Cardiac muscle cell (in vitro differentiated cells and primary cell): ENCODE data around the gene MATN3. TPM values are rescaled to one million over a fixed set of nuclear protein-coding genes. Genes with fewer than 3 reads are reported as not detected.

Experiments
- DNase-seq, 2 donors: peaks; one replicate each; pipeline versions ENCODE4 v3.0.0 to v3.0.0-alpha.2; 2010 to 2017; ENCODE audit warnings: low read depth in 1 of 2, low spot score in 1 of 2
- H3K27ac ChIP-seq: fragments of 200-600 bp; sonication (generic); 2 replicates; pipeline ENCODE4 v1.5.1; 2016
- H3K27me3 ChIP-seq: fragments of 200-600 bp; sonication (generic); 2 replicates; pipeline ENCODE4 v1.6.0; 2016; ENCODE audit warnings: control low read depth
- H3K36me3 ChIP-seq: fragments of 200-600 bp; sonication (generic); 2 replicates; pipeline ENCODE4 v1.5.1; 2016; ENCODE audit warnings: control low read depth
- H3K4me1 ChIP-seq: fragments of 200-600 bp; sonication (generic); 2 replicates; pipeline ENCODE4 v1.8.1; 2017; ENCODE audit warnings: low read depth, mild to moderate bottlenecking, mixed run types
- H3K4me3 ChIP-seq: fragments of 200-600 bp; sonication (generic); 2 replicates; pipeline ENCODE4 v1.5.1; 2016; ENCODE audit warnings: mild to moderate bottlenecking
- H3K9me3 ChIP-seq: fragments of 200-600 bp; sonication (generic); 2 replicates; pipeline ENCODE4 v1.5.1; 2017; ENCODE audit warnings: low read depth, mild to moderate bottlenecking, control low read depth
- polyA plus RNA-seq: library from polyadenylated mRNA; unstranded; fragments of >200 nt; fragmentation: Nextera tagmentation; extraction: Ambion mirVana; gene quantifications from 2 replicates; pipeline ENCODE4 v1.2.1, GENCODE V29; 2016
- total RNA-seq: library from RNA; depleted of rRNA; stranded (reverse); fragments of >200 nt; gene quantifications from 2 replicates; pipeline ENCODE4 v1.2.3, GENCODE V29; 2016
- TF ChIP-seq, protein P1 (sequence below): IDR thresholded peaks from 2 replicates; pipeline ENCODE4 v1.5.1; 2012; ENCODE audit warnings: low read depth, mild to moderate bottlenecking, low read length

Gene MATN3
- total and polyA plus RNA-seq, 2 experiments from 2014 or later, result 3.8 to 4.8 TPM

DNA sequence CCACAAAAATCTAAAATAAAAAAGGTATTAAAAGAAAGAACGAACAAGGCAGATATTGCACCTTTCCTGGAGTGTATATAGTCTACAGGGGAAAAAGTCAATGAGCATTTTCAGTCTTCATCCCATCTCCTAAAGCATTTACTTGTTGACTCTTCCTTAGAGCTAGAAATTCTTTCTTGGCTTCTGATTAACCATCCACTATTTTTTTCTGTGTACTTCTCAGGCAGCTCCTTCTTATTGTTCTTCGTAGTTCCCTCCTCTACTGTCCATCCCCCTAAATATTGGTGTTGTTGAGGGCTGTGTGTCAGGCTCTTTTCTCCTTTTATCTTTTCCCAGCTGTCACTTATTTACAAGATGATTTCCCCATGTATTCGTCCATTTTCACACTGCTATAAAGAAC, 42.5 kb upstream of the MATN3 start:
- DNase-seq, result no peak
- Histone ChIP-seq H3K4me3 (no peak overlapping the region), H3K27me3 (no peaks in the 10 kb centered on the region), H3K27ac (no peak overlapping the region), H3K4me1 (no peaks in the 10 kb centered on the region), H3K9me3 (no peaks in the 10 kb centered on the region), H3K36me3 (no peaks in the 10 kb centered on the region)
- TF ChIP-seq, protein P1, sequence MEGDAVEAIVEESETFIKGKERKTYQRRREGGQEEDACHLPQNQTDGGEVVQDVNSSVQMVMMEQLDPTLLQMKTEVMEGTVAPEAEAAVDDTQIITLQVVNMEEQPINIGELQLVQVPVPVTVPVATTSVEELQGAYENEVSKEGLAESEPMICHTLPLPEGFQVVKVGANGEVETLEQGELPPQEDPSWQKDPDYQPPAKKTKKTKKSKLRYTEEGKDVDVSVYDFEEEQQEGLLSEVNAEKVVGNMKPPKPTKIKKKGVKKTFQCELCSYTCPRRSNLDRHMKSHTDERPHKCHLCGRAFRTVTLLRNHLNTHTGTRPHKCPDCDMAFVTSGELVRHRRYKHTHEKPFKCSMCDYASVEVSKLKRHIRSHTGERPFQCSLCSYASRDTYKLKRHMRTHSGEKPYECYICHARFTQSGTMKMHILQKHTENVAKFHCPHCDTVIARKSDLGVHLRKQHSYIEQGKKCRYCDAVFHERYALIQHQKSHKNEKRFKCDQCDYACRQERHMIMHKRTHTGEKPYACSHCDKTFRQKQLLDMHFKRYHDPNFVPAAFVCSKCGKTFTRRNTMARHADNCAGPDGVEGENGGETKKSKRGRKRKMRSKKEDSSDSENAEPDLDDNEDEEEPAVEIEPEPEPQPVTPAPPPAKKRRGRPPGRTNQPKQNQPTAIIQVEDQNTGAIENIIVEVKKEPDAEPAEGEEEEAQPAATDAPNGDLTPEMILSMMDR, result no peak

DNA sequence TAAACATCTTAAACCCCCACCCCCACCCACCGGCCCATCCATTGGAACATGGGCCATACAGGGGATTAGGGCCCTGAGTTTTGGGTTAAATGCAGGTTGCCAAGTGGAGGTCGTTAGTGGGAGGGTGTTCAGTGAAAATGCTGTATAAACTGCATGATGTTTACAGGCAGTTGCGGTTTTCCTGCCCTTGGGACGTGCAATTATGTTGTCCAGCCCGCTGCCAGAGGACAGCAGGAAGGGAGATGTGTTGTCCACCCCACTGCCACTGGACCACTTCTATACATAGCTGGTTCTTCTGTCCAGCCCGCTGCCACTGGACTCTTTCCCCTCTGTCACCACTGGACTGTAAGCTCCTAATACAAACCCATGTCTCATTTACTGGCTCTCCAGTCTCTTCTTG, 41.7 kb upstream of the MATN3 start:
- Histone ChIP-seq H3K36me3 (no peaks in the 10 kb centered on the region), H3K9me3 (no peaks in the 10 kb centered on the region), H3K4me3 (no peak overlapping the region), H3K27me3 (no peaks in the 10 kb centered on the region), H3K4me1 (peaks cover 5% of the 10 kb centered on the region), H3K27ac (no peak overlapping the region)
- no peak for DNase-seq
- TF ChIP-seq, protein P1, result no peak

DNA sequence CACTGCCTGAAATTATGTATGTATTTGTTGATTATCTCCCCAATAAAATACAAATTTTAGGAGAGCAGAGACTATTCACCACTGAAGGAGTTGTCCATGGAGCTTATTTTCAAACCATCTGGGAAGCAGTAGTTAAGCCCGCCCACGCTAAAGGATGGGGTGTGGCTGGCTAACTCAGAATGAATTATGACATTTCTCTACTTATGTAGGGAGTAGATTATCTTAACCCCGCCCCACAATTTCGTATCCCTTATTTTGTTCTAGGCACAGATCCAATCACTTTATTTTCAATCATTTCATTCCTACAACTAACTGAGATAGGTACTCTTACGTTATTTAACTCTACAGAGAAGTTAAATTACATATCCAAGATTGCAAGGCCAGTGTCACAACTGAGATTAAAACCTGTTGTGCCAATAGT, 40.4 kb upstream of the MATN3 start:
- no peaks in the 10 kb centered on the region for H3K27me3 ChIP-seq
- peak overlapping the region; percentile 97 for H3K27ac ChIP-seq
- TF ChIP-seq, protein P1, result no peak
- no peaks in the 10 kb centered on the region for H3K9me3 ChIP-seq
- peak overlapping the region; percentile 73 for H3K4me3 ChIP-seq
- peak in 1 of 2 donors; percentile 88 for DNase-seq
- peaks cover 15% of the 10 kb centered on the region for H3K4me1 ChIP-seq
- no peaks in the 10 kb centered on the region for H3K36me3 ChIP-seq

DNA sequence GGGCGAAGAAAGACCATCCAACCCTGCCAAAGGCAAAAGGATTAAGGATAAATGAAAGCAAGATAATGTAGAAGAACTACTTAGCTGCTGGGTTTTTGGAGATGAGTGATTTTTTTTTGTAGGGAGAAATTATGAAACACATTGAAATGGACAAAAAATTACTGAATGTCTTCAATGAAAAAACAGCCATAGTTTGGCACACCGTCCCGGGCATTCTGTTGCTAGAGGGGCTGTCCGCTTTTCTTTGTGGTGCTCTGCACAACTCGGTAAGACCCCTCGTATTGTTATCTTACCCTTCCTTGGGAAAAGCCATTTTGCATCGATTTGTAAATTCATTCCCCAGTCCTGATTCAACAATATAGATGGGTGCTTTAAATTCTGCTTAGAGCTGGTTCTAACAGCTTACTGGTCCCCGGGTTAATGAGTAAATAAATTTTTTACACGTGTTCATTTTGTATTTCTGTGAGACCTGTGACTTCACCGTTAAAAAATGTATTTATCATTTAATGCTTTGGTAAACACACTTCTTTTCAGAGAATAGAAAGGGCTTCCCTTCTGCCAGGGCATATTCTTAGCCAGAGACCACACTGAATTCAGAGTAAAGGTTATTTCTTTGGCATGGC, 39.9 kb upstream of the MATN3 start:
- H3K27me3 ChIP-seq, result no peaks in the 10 kb centered on the region
- peaks cover 15% of the 10 kb centered on the region for H3K4me1 ChIP-seq
- TF ChIP-seq, protein P1, result no peak
- DNase-seq, result peak in 1 of 2 donors; percentile 35
- H3K4me3 ChIP-seq, result peak overlapping the region; percentile 73
- H3K36me3 ChIP-seq, result no peaks in the 10 kb centered on the region
- H3K9me3 ChIP-seq, result no peaks in the 10 kb centered on the region
- peak overlapping the region; percentile 97 for H3K27ac ChIP-seq

DNA sequence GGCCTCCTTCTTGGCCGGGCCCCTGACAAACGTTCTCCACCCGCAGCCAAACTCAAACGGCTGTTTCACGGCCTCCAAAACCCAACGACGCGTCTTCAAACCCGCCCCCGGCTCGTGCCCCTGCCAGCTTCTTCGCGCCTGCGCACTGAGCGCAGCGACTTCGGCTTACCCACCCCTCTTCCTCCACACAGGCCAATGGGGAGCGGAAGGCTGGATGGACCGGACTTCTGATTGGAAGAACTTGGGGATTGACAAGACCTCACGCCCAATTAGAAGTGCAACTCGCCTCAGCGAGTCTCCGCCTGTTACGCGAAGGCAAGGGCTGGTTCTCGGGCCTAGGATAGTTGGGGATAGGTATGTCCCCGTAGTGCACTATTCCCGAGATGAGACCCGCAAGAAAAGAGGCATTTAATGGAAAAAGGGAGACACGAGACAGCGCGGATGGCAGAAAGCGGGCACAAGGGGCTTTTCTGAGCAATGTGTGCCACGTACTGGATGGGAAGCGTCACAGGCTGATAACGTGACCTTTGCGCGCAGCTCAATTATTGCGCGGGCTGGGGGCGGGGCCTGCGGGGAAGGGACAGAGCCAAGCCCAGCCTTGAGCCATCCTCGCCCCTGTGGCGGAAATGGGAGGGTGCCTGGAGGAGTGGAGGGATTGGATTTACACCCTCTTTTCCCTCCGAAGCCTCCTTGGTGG, 39.2 kb upstream of the MATN3 start, which contains the start of gene LAPTM4A:
LAPTM4A (minus strand) TSS at position 97 of the 697 bp plus-strand sequence. CDS start 108 bp downstream, outside the sequence.
- Histone ChIP-seq H3K4me3 (peak within 1 kb of the TSS; percentile 73), H3K27ac (peak within 1 kb of the TSS; percentile 97), H3K27me3 (no peaks in the 10 kb centered on the region), H3K36me3 (no peaks in the 10 kb centered on the region), H3K9me3 (no peaks in the 10 kb centered on the region), H3K4me1 (peaks cover 15% of the 10 kb centered on the region)
- peak; percentile 100 for DNase-seq
- TF ChIP-seq, protein P1, result no peak
